Measurements from ENCODE around the gene PER1. TPM values are rescaled to one million over a fixed set of nuclear protein-coding genes. Genes with fewer than 3 reads are reported as not detected.

Gene PER1
- total and polyA plus RNA-seq, 7 donors, result 30.5 to 153 (median 67.6) TPM

DNA sequence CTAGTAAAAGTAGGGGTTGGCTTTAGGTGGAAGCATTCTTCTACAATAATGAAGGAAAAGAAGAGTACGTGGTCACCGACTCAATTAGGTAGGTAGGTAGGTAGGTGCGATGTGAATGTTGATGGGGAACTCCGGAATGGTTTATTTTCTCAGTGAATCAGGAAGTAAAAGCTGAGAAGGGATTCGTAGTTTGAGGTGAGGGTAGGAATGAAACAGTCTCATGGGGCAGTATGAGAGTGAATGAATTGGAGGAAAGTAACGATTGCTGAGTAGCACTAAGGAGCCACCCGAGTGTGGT lies 13.9 kb downstream of the PER1 start:
- TF ChIP-seq CTCF (IDR thresholded peaks at IDR 0.05) (peak in 1 of 4 experiments; percentile 92), POLR2AphosphoS5 (IDR thresholded peaks at IDR 0.05) (no peak), POLR2A (IDR thresholded peaks at IDR 0.05) (no peak), EP300 (IDR thresholded peaks at IDR 0.05) (no peak)
- 0 to 1% methylated on average over 7 of the region's 7 CpGs for WGBS, 2 donors
- H3K36me3 ChIP-seq, result peaks cover 38 to 43% (median 39%) of the 10 kb centered on the region in 4 donors
- peak overlapping the region in 2 of 4 donors; percentile 8 to 17 for H3K4me3 ChIP-seq
- H3K27ac ChIP-seq, result peak overlapping the region; percentile 85 to 100 (median 94)
- intact Hi-C loops (cut with DNase I), result loop anchor here (1.0 to 10.0 kb wide), 4 partner anchors 21 to 824 kb away; partner anchors contain the start of gene GPS2
- DNase-seq, result no peak
- H3K27me3 ChIP-seq, result no peaks in the 10 kb centered on the region
- peaks cover 0 to 44% (median 29%) of the 10 kb centered on the region in 4 donors for H3K4me1 ChIP-seq
- no peaks in the 10 kb centered on the region for H3K9me3 ChIP-seq

DNA sequence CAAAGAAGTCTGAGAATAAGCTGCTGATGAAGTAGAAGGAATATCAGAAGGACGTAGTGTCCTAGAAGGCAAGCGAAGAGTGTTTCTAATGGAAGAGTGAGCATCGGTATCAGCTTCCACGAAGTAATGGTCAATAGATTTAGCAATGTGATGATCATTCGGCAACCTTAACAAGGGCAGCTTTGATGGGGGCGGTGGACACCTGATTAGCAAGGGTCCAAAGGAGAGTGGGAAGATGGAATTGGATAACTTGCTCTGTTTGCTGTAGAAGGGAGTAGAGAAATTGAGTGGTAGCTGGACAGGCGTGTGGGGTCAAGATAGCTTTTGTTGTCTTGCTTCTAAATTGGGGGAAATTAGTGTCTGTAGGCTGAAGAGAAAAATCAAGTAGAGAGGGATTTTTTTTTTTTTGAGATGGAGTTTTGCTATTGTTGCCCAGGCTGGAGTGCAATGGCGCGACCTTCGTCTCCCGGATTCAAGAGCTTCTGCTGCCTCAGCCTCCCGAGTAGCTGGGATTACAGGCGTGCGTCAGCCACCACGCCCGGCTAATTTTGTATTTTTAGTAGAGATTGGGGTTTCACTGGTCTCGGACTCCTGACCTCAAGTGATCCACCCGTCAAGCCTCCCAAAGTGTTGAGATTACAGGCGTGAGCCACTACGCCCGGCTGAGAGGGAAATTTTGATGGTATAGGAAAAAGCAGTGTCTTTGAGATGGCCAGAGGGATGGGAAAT lies 14.4 kb downstream of the PER1 start:
- Histone ChIP-seq H3K4me3 (peak overlapping the region in 2 of 4 donors; percentile 8 to 17), H3K27me3 (no peaks in the 10 kb centered on the region), H3K36me3 (peaks cover 33 to 37% (median 34%) of the 10 kb centered on the region in 4 donors), H3K27ac (peak overlapping the region; percentile 85 to 100 (median 94)), H3K4me1 (peaks cover 0 to 39% (median 29%) of the 10 kb centered on the region in 4 donors), H3K9me3 (no peaks in the 10 kb centered on the region)
- 22 to 23% methylated on average over 21 of the region's 21 CpGs for WGBS, 2 donors
- TF ChIP-seq POLR2A (IDR thresholded peaks at IDR 0.05), result no peak
- TF ChIP-seq POLR2AphosphoS5 (IDR thresholded peaks at IDR 0.05), result peak in 2 of 4 donors; percentile 5 to 24
- intact Hi-C loops (cut with DNase I), result loop anchor here (1.0 to 10.0 kb wide), 4 partner anchors 21 to 823 kb away; partner anchors contain the start of gene GPS2
- DNase-seq, result peak; percentile 63

GRCh38 chr17:8133941-8134340 lies 18.3 kb downstream of the PER1 start:
- 54 to 81% methylated on average over 4 of the region's 4 CpGs for WGBS, 2 donors
- H3K36me3 ChIP-seq, result no peaks in the 10 kb centered on the region
- intact Hi-C loops (cut with DNase I), result loop anchor here (10.0 kb wide), 1 partner anchor 819 kb away; the partner anchor contains the start of gene GPS2
- TF ChIP-seq POLR2A (IDR thresholded peaks at IDR 0.05), result no peak
- TF ChIP-seq CTCF (IDR thresholded peaks at IDR 0.05), result no peak
- TF ChIP-seq POLR2AphosphoS5 (IDR thresholded peaks at IDR 0.05), result no peak
- no peak for TF ChIP-seq EP300 (IDR thresholded peaks at IDR 0.05)
- H3K27me3 ChIP-seq, result peaks cover 0 to 8% (median 0%) of the 10 kb centered on the region in 3 donors
- no peak overlapping the region for H3K4me3 ChIP-seq
- H3K27ac ChIP-seq, result no peak overlapping the region
- peaks cover 0 to 12% (median 9%) of the 10 kb centered on the region in 4 donors for H3K4me1 ChIP-seq
- no peak for DNase-seq
- H3K9me3 ChIP-seq, result no peaks in the 10 kb centered on the region

GRCh38 chr17:8133399-8133798 lies 18.8 kb downstream of the PER1 start:
- WGBS, 2 donors, result 81 to 87% methylated on average over 12 of the region's 12 CpGs
- Histone ChIP-seq H3K4me1 (peaks cover 0 to 10% (median 6%) of the 10 kb centered on the region in 4 donors), H3K36me3 (no peaks in the 10 kb centered on the region), H3K27ac (no peak overlapping the region), H3K9me3 (no peaks in the 10 kb centered on the region), H3K27me3 (peaks cover 0 to 8% (median 0%) of the 10 kb centered on the region in 3 donors), H3K4me3 (no peak overlapping the region)
- DNase-seq, result no peak
- TF ChIP-seq CTCF (IDR thresholded peaks at IDR 0.05) (no peak), POLR2A (IDR thresholded peaks at IDR 0.05) (no peak), EP300 (IDR thresholded peaks at IDR 0.05) (no peak)
- intact Hi-C loops (cut with DNase I), result loop anchor here (10.0 kb wide), 1 partner anchor 819 kb away; the partner anchor contains the start of gene GPS2

DNA sequence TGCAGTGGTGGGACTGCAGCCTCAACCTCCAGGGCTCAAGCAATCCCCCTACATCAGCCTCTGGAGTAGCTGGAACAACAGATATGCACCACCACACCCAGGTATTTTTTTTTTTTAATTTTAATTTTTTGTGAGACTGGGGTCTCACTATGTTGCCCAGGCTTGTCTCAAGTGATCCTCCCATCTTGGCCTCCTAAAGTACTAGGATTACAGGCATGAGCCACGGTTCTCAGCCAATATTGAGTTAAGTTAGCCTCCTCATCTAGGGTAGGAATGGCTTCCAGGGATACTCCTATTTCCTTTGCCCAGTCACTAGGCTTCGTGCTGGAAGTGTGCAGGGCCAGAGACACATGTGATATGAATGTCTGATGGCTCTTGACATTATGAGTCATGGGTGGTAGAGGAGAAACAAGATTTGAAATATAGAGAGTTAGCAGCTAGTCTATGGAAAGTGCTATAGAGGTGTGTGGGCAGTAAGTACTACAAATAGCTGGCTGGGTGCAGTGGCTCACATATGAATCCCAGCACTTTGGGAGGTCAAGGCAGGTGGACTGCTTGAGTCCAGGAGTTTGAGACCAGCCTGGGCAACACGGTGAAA lies 20.3 kb downstream of the PER1 start:
- no peak overlapping the region for H3K4me3 ChIP-seq
- TF ChIP-seq POLR2A (IDR thresholded peaks at IDR 0.05) (no peak), CTCF (IDR thresholded peaks at IDR 0.05) (no peak), EP300 (IDR thresholded peaks at IDR 0.05) (no peak), POLR2AphosphoS5 (IDR thresholded peaks at IDR 0.05) (no peak)
- no peaks in the 10 kb centered on the region for H3K9me3 ChIP-seq
- DNase-seq, result no peak
- H3K4me1 ChIP-seq, result peaks cover 0 to 8% (median 5%) of the 10 kb centered on the region in 4 donors
- no peaks in the 10 kb centered on the region for H3K36me3 ChIP-seq
- intact Hi-C loops (cut with DNase I), result loop anchor here (10.0 kb wide), 1 partner anchor 817 kb away; the partner anchor contains the start of gene GPS2
- no peak overlapping the region for H3K27ac ChIP-seq
- peaks cover 0 to 14% (median 0%) of the 10 kb centered on the region in 3 donors for H3K27me3 ChIP-seq
- WGBS, 2 donors, result 58 to 75% methylated on average over 3 of the region's 3 CpGs

All from sigmoid colon (tissue), 7 donors.